ENCODE data around the gene STIM2.
"Not testable (repeated sequence)": the region's sequence is repeated elsewhere in the genome, so short reads cannot be mapped to it uniquely, and the experiment has no call there.

Gene STIM2

DNA sequence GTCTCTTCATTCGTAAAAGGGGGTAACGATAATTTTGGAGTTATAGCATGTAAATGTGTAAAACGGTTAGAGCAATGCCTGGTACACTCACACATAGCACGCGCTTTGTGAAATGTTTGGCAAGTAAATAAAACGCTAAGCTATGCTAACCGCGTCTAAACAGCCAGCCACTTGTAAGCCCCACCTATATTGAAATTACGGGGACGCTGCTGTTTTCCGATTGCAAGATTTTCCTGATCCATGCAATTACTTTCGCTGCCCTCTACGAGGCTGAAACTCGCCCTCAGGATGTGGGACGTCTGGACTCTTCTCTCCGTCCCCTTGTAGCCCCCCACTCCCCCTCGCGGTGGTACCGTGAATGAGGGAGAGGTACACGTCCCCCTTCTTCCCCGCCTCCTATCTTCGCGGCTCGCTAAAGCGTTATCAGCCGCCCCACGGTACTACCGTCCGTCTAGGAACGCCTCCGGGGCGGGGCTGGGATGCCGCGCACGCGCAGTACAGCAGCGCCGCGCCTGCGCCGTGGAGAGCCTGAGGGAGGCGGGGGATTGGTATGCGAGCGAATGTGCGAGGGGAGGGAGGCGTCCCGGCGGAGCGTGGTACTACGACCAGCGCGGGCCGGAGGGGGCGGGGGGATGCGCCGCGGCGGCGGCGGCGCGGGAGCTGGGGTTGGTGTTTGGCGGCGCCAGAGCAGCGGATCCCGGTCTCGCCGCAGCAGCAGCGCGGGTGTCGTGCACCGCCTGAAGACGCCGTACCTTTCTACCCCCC is at the start of gene STIM2:
Gene STIM2, plus strand, starts transcription at position 685 of the 765 bp plus-strand sequence.
- peak within 1 kb of the TSS; percentile 88 for H3K4me3 ChIP-seq (replicated peaks; ENCODE audit: low read depth, low read length)
- TF ChIP-seq, protein P1, sequence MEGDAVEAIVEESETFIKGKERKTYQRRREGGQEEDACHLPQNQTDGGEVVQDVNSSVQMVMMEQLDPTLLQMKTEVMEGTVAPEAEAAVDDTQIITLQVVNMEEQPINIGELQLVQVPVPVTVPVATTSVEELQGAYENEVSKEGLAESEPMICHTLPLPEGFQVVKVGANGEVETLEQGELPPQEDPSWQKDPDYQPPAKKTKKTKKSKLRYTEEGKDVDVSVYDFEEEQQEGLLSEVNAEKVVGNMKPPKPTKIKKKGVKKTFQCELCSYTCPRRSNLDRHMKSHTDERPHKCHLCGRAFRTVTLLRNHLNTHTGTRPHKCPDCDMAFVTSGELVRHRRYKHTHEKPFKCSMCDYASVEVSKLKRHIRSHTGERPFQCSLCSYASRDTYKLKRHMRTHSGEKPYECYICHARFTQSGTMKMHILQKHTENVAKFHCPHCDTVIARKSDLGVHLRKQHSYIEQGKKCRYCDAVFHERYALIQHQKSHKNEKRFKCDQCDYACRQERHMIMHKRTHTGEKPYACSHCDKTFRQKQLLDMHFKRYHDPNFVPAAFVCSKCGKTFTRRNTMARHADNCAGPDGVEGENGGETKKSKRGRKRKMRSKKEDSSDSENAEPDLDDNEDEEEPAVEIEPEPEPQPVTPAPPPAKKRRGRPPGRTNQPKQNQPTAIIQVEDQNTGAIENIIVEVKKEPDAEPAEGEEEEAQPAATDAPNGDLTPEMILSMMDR (IDR thresholded peaks at IDR 0.05; ENCODE audit: low read depth, low read length, missing control alignments): peak; percentile 43
- DNase-seq (ENCODE audit: extremely low read depth, low read depth): peak; percentile 81

DNA sequence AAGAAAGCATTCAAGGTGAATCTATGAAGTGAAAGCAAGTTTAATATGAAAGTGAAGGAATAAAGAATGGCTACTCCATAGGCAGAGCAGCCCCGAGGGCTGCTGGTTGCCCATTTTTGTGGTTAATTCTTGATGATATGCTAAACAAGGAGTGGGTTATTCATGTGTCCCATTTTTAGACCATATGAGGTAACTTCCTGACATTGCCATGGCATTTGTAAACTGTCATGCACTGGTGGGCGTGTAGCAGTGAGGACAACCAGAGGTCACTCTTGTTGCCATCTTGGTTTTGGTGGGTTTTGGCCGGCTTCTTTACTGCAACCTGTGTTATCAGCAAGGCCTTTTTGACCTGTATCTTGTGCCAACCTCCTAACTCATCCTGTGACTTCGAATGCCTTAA is 49.1 kb upstream of the STIM2 start:
- H3K4me3 ChIP-seq (replicated peaks; ENCODE audit: low read depth, low read length); DNase-seq (ENCODE audit: extremely low read depth, low read depth): not testable (repeated sequence)

DNA sequence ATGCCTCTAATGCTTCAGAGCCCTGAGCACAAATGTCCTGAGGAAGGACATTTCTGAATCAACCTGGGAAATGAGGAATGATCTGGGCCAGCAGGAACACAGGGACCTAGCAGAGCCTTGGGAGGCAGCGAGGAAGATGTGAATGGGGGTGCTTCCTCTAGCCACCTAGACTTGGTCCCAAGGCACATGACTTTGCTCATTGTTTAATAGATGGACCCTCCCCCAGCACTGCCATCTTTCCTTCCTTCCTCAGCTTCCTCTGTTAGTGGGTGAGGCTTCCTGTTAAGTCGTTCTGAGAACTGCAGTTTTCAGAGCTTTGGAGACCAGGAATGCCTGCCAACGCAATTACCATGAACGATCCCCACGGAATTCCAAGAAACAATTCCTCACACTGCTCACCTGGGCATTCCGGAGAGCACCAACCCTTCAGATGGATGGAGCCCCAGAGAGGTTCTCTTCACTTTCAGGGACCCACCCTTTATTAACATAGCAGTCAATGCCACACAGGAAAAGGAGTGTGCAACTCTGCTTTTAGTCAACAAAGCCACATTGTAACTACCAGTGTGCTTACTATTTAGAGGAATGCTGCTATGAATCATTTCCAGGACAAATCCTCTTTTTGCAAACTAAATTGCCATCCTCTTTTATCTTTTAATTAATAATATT is 48.5 kb upstream of the STIM2 start:
- no peak for DNase-seq (ENCODE audit: extremely low read depth, low read depth)
- TF ChIP-seq, protein P1 (IDR thresholded peaks at IDR 0.05; ENCODE audit: low read depth, low read length, missing control alignments): no peak
- no peak overlapping the region for H3K4me3 ChIP-seq (replicated peaks; ENCODE audit: low read depth, low read length)

DNA sequence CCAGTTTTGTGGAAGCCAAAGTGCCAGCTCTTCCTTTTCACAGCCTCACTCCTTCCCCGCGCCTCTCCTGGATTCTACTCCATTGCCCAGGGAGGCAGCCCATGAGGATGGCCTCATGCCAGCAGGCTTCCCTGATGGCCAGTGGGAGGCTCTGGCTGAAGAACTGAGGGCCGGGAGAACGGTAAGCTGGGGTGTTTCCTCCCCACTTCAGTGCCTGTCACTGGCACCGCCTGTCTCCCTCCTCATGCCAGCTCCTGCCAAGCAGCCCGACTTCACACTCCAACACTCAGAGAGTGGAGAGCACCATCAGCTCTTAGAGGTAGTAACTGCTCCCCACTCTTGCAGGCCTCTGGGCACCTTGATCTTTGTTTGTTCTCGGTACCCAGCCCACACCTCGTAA is 46.9 kb upstream of the STIM2 start:
- no peak for DNase-seq (ENCODE audit: extremely low read depth, low read depth)
- H3K4me3 ChIP-seq (replicated peaks; ENCODE audit: low read depth, low read length): no peak overlapping the region
- TF ChIP-seq, protein P1 (IDR thresholded peaks at IDR 0.05; ENCODE audit: low read depth, low read length, missing control alignments): no peak

DNA sequence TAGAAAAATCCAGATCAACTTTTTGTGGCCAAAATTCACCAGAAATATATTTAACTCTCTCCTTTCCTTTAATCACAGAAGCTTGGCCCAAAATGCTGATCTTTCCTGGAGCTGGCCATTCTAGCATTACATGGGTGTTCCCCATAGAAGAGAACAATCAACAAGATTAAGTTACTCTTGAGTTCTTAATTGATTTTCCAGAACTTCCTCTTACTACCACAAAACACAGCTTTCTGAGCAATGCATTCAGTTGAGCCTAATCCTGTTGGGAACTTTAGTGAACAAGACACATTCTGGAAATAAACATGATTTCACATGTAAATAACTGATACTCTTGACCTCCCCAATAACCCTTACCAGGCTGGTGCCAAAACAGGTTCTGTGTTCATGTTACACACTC is 45.4 kb upstream of the STIM2 start:
- no peak for DNase-seq (ENCODE audit: extremely low read depth, low read depth)
- no peak overlapping the region for H3K4me3 ChIP-seq (replicated peaks; ENCODE audit: low read depth, low read length)
- TF ChIP-seq, protein P1 (IDR thresholded peaks at IDR 0.05; ENCODE audit: low read depth, low read length, missing control alignments): no peak

DNA sequence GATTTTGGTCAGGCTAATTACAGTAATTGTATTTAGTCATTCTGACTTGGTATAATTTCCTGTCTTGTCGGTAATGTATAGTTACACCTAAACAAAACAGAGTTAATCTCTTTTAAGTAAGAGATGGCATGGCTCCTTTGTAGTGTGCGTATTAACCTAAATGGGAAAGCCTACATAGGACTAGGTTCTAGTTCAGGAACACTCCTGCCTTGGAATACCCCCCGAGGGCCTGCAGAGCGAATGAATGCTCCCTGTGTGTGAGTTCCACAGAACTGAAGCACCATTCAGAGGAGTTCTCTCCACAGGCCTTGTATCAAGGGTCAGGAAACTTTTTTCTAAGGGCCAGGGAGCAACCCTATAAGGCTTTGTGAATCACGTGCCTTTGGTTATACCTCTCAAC is 44.9 kb upstream of the STIM2 start:
- TF ChIP-seq, protein P1 (IDR thresholded peaks at IDR 0.05; ENCODE audit: low read depth, low read length, missing control alignments): no peak
- H3K4me3 ChIP-seq (replicated peaks; ENCODE audit: low read depth, low read length): no peak overlapping the region
- DNase-seq (ENCODE audit: extremely low read depth, low read depth): no peak

DNA sequence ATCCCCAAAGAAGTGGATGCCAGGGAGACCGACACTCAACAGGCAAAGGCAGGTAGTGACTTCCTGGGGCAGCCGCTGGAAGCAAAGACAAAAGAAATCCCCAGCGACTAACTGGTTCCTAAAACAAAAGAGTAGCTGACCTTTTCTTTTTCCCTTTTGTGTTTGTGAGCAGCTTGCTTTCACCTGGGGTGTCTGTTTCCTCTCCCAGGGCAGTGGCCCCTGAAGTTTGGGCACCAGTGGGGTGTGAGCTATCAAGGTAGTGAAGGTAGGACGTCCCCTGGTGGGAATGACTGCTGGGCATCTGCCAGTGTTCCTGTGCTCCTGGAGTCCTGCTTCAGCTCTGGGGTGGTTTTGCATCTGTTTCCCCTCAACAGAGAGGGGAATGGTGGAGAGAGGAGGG is 41.6 kb upstream of the STIM2 start:
- no peak overlapping the region for H3K4me3 ChIP-seq (replicated peaks; ENCODE audit: low read depth, low read length)
- no peak for DNase-seq (ENCODE audit: extremely low read depth, low read depth)

More for the DNA sequence above, 41.6 kb upstream of the STIM2 start:
- TF ChIP-seq, protein P1 (IDR thresholded peaks at IDR 0.05; ENCODE audit: low read depth, low read length, missing control alignments): no peak
